ENCODE measurements around the gene LRRC63.

Gene LRRC63

GRCh38 chr13:46314587-46314986 lies 102.9 kb downstream of the LRRC63 start:
- H3K18ac ChIP-seq (ENCODE audit: low read length), result no peak overlapping the region
- no peak overlapping the region for H2BK5ac ChIP-seq (ENCODE audit: low read length)
- H3K4me1 ChIP-seq (ENCODE audit: control insufficient read depth, low read depth, low read length), result no peaks in the 10 kb centered on the region
- no peak overlapping the region for H3K23ac ChIP-seq (ENCODE audit: low read length)
- no peak for DNase-seq
- no peak overlapping the region for H3K4me2 ChIP-seq (ENCODE audit: low read length)
- H2BK120ac ChIP-seq (ENCODE audit: low read depth, low read length), result no peak overlapping the region
- no peak overlapping the region for H4K5ac ChIP-seq (ENCODE audit: low read length)
- WGBS (ENCODE audit: extremely low coverage, insufficient coverage, low lambda C conversion rate), result no CpG with 5 or more reads among the region's 1 CpG
- no peak overlapping the region for H2AK5ac ChIP-seq (ENCODE audit: low read length)
- no peak overlapping the region for H3K9ac ChIP-seq (ENCODE audit: low read length)
- H3K27me3 ChIP-seq (ENCODE audit: insufficient read depth, low read length, poor library complexity), result no peaks in the 10 kb centered on the region
- no peaks in the 10 kb centered on the region for H3K79me2 ChIP-seq (ENCODE audit: control insufficient read depth, insufficient read depth, low read length)
- no peak overlapping the region for H4K8ac ChIP-seq (ENCODE audit: low read depth, low read length)
- no peak overlapping the region for H3K56ac ChIP-seq (ENCODE audit: low read length)
- no peak overlapping the region for H2BK15ac ChIP-seq (replicated peaks; ENCODE audit: low read depth)
- no peak overlapping the region for H3K4me3 ChIP-seq (ENCODE audit: low read length)
- no peaks in the 10 kb centered on the region for H3K79me1 ChIP-seq (ENCODE audit: low read length)
- H3K27ac ChIP-seq (ENCODE audit: low read depth, low read length), result no peak overlapping the region
- H3K4ac ChIP-seq (ENCODE audit: low read depth, low read length), result no peak overlapping the region
- H3K36me3 ChIP-seq (ENCODE audit: control insufficient read depth, insufficient read depth, low read length), result no peaks in the 10 kb centered on the region

- H3K4ac ChIP-seq (ENCODE audit: low read depth, low read length), result no peak overlapping the region
- no peaks in the 10 kb centered on the region for H3K4me1 ChIP-seq (ENCODE audit: control insufficient read depth, low read depth, low read length)
- H2BK5ac ChIP-seq (ENCODE audit: low read length), result no peak overlapping the region
- no peak overlapping the region for H3K56ac ChIP-seq (ENCODE audit: low read length)
- H3K27ac ChIP-seq (ENCODE audit: low read depth, low read length), result no peak overlapping the region
- H3K79me2 ChIP-seq (ENCODE audit: control insufficient read depth, insufficient read depth, low read length), result no peaks in the 10 kb centered on the region
- H4K5ac ChIP-seq (ENCODE audit: low read length), result no peak overlapping the region
- DNase-seq, result no peak
- H4K8ac ChIP-seq (ENCODE audit: low read depth, low read length), result no peak overlapping the region
- H3K36me3 ChIP-seq (ENCODE audit: control insufficient read depth, insufficient read depth, low read length), result no peaks in the 10 kb centered on the region
- no peak overlapping the region for H3K4me2 ChIP-seq (ENCODE audit: low read length)
- no peak overlapping the region for H2AK5ac ChIP-seq (ENCODE audit: low read length)
- no peak overlapping the region for H3K9ac ChIP-seq (ENCODE audit: low read length)
- no peak overlapping the region for H2BK120ac ChIP-seq (ENCODE audit: low read depth, low read length)
- no peaks in the 10 kb centered on the region for H3K27me3 ChIP-seq (ENCODE audit: insufficient read depth, low read length, poor library complexity)
- no peak overlapping the region for H3K18ac ChIP-seq (ENCODE audit: low read length)
- H3K79me1 ChIP-seq (ENCODE audit: low read length), result no peaks in the 10 kb centered on the region
- H3K23ac ChIP-seq (ENCODE audit: low read length), result no peak overlapping the region
- no peak overlapping the region for H3K4me3 ChIP-seq (ENCODE audit: low read length)
- H2BK15ac ChIP-seq (replicated peaks; ENCODE audit: low read depth), result no peak overlapping the region
These were observed 103.3 kb downstream of the LRRC63 start for GRCh38 chr13:46315036-46315435.

- Histone ChIP-seq H2BK15ac (replicated peaks; ENCODE audit: low read depth) (no peak overlapping the region), H3K23ac (ENCODE audit: low read length) (no peak overlapping the region), H3K36me3 (ENCODE audit: control insufficient read depth, insufficient read depth, low read length) (no peaks in the 10 kb centered on the region), H4K8ac (ENCODE audit: low read depth, low read length) (no peak overlapping the region), H3K27ac (ENCODE audit: low read depth, low read length) (no peak overlapping the region), H2AK5ac (ENCODE audit: low read length) (no peak overlapping the region), H3K79me2 (ENCODE audit: control insufficient read depth, insufficient read depth, low read length) (no peaks in the 10 kb centered on the region), H3K18ac (ENCODE audit: low read length) (no peak overlapping the region), H3K56ac (ENCODE audit: low read length) (no peak overlapping the region), H3K4me3 (ENCODE audit: low read length) (no peak overlapping the region), H3K4me2 (ENCODE audit: low read length) (no peak overlapping the region), H3K4ac (ENCODE audit: low read depth, low read length) (no peak overlapping the region), H2BK120ac (ENCODE audit: low read depth, low read length) (no peak overlapping the region), H3K9ac (ENCODE audit: low read length) (no peak overlapping the region), H3K79me1 (ENCODE audit: low read length) (no peaks in the 10 kb centered on the region), H3K27me3 (ENCODE audit: insufficient read depth, low read length, poor library complexity) (no peaks in the 10 kb centered on the region), H2BK5ac (ENCODE audit: low read length) (no peak overlapping the region), H3K4me1 (ENCODE audit: control insufficient read depth, low read depth, low read length) (no peaks in the 10 kb centered on the region), H4K5ac (ENCODE audit: low read length) (no peak overlapping the region)
- no CpG with 5 or more reads among the region's 6 CpGs for WGBS (ENCODE audit: extremely low coverage, insufficient coverage, low lambda C conversion rate)
- peak; percentile 15 for DNase-seq
These were observed 103.9 kb downstream of the LRRC63 start for GRCh38 chr13:46315491-46316075.

- no peak overlapping the region for H3K9ac ChIP-seq (ENCODE audit: low read length)
- no peak overlapping the region for H4K5ac ChIP-seq (ENCODE audit: low read length)
- H3K56ac ChIP-seq (ENCODE audit: low read length), result no peak overlapping the region
- no peaks in the 10 kb centered on the region for H3K4me1 ChIP-seq (ENCODE audit: control insufficient read depth, low read depth, low read length)
- DNase-seq, result peak; percentile 11
- H3K4me3 ChIP-seq (ENCODE audit: low read length), result no peak overlapping the region
- no peak overlapping the region for H2BK120ac ChIP-seq (ENCODE audit: low read depth, low read length)
- H4K8ac ChIP-seq (ENCODE audit: low read depth, low read length), result no peak overlapping the region
- H2AK5ac ChIP-seq (ENCODE audit: low read length), result no peak overlapping the region
- no peaks in the 10 kb centered on the region for H3K79me2 ChIP-seq (ENCODE audit: control insufficient read depth, insufficient read depth, low read length)
- H3K18ac ChIP-seq (ENCODE audit: low read length), result no peak overlapping the region
- no peak overlapping the region for H3K4me2 ChIP-seq (ENCODE audit: low read length)
- H3K79me1 ChIP-seq (ENCODE audit: low read length), result no peaks in the 10 kb centered on the region
- no peak overlapping the region for H3K4ac ChIP-seq (ENCODE audit: low read depth, low read length)
- H3K27ac ChIP-seq (ENCODE audit: low read depth, low read length), result no peak overlapping the region
- H2BK5ac ChIP-seq (ENCODE audit: low read length), result no peak overlapping the region
- H3K23ac ChIP-seq (ENCODE audit: low read length), result no peak overlapping the region
- no peaks in the 10 kb centered on the region for H3K36me3 ChIP-seq (ENCODE audit: control insufficient read depth, insufficient read depth, low read length)
- H3K27me3 ChIP-seq (ENCODE audit: insufficient read depth, low read length, poor library complexity), result no peaks in the 10 kb centered on the region
- no peak overlapping the region for H2BK15ac ChIP-seq (replicated peaks; ENCODE audit: low read depth)
These were observed 105.4 kb downstream of the LRRC63 start for GRCh38 chr13:46317120-46317519.

GRCh38 chr13:46318986-46319385 lies 107.3 kb downstream of the LRRC63 start:
- Histone ChIP-seq H2BK5ac (ENCODE audit: low read length) (no peak overlapping the region), H2AK5ac (ENCODE audit: low read length) (no peak overlapping the region), H3K79me1 (ENCODE audit: low read length) (no peaks in the 10 kb centered on the region), H4K8ac (ENCODE audit: low read depth, low read length) (no peak overlapping the region), H3K56ac (ENCODE audit: low read length) (no peak overlapping the region), H3K4ac (ENCODE audit: low read depth, low read length) (no peak overlapping the region), H2BK15ac (replicated peaks; ENCODE audit: low read depth) (no peak overlapping the region), H3K9ac (ENCODE audit: low read length) (no peak overlapping the region), H3K27me3 (ENCODE audit: insufficient read depth, low read length, poor library complexity) (no peaks in the 10 kb centered on the region), H3K4me2 (ENCODE audit: low read length) (no peak overlapping the region), H3K27ac (ENCODE audit: low read depth, low read length) (no peak overlapping the region), H2BK120ac (ENCODE audit: low read depth, low read length) (no peak overlapping the region), H3K4me1 (ENCODE audit: control insufficient read depth, low read depth, low read length) (no peaks in the 10 kb centered on the region), H3K4me3 (ENCODE audit: low read length) (no peak overlapping the region), H4K5ac (ENCODE audit: low read length) (no peak overlapping the region), H3K23ac (ENCODE audit: low read length) (no peak overlapping the region), H3K18ac (ENCODE audit: low read length) (no peak overlapping the region), H3K36me3 (ENCODE audit: control insufficient read depth, insufficient read depth, low read length) (no peaks in the 10 kb centered on the region), H3K79me2 (ENCODE audit: control insufficient read depth, insufficient read depth, low read length) (no peaks in the 10 kb centered on the region)
- WGBS (ENCODE audit: extremely low coverage, insufficient coverage, low lambda C conversion rate), result no CpG with 5 or more reads among the region's 1 CpG
- DNase-seq, result no peak

GRCh38 chr13:46320406-46320805 lies 108.7 kb downstream of the LRRC63 start:
- Histone ChIP-seq H4K5ac (ENCODE audit: low read length) (no peak overlapping the region), H3K4me3 (ENCODE audit: low read length) (no peak overlapping the region), H2BK120ac (ENCODE audit: low read depth, low read length) (no peak overlapping the region), H3K4ac (ENCODE audit: low read depth, low read length) (no peak overlapping the region), H3K4me2 (ENCODE audit: low read length) (no peak overlapping the region), H3K4me1 (ENCODE audit: control insufficient read depth, low read depth, low read length) (no peaks in the 10 kb centered on the region), H2AK5ac (ENCODE audit: low read length) (no peak overlapping the region), H2BK5ac (ENCODE audit: low read length) (no peak overlapping the region), H3K56ac (ENCODE audit: low read length) (no peak overlapping the region), H3K79me1 (ENCODE audit: low read length) (no peaks in the 10 kb centered on the region), H3K23ac (ENCODE audit: low read length) (no peak overlapping the region), H3K18ac (ENCODE audit: low read length) (no peak overlapping the region), H3K79me2 (ENCODE audit: control insufficient read depth, insufficient read depth, low read length) (no peaks in the 10 kb centered on the region), H3K27me3 (ENCODE audit: insufficient read depth, low read length, poor library complexity) (no peaks in the 10 kb centered on the region), H3K36me3 (ENCODE audit: control insufficient read depth, insufficient read depth, low read length) (no peaks in the 10 kb centered on the region), H3K9ac (ENCODE audit: low read length) (no peak overlapping the region), H3K27ac (ENCODE audit: low read depth, low read length) (no peak overlapping the region), H2BK15ac (replicated peaks; ENCODE audit: low read depth) (no peak overlapping the region), H4K8ac (ENCODE audit: low read depth, low read length) (no peak overlapping the region)
- DNase-seq, result no peak
- WGBS (ENCODE audit: extremely low coverage, insufficient coverage, low lambda C conversion rate), result no CpG with 5 or more reads among the region's 3 CpGs

Data from mesendoderm (in vitro differentiated cells).